ENCODE measurements around the gene MYO7B. TPM values are rescaled to one million over a fixed set of nuclear protein-coding genes. Genes with fewer than 3 reads are reported as not detected.
"Not testable (repeated sequence)": the region's sequence is repeated elsewhere in the genome, so short reads cannot be mapped to it uniquely, and the experiment has no call there.

The MYO7B gene
- total RNA-seq, 1 donor from 2014 or later, result 3.0 TPM

- CTCF ChIA-PET, result no interaction called here
Observed at GRCh38 chr2:127542231-127542630, 6.7 kb downstream of the MYO7B start.

DNA sequence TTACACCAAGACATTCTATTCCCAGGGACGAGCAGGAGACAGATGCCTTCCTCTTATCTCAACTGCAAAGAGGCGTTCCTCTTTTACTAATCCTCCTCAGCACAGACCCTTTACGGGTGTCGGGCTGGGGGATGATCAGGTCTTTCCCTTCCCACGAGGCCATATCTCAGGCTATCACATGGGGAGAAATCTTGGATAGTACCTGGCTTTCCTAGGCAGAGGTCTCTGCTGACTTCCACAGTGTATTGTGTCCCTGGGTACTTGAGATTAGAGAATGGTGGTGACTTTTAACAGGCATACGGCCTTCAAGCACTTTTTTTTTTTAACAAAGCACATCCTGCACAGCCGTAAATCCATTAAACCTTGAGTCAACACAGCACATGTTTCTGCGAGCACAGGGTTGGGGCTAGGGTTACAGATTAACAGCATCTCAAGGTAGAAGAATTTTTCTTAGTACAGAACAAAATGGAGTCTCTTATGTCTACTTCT lies 7.6 kb downstream of the MYO7B start:
- H3K9me3 Mint-ChIP-seq; H3K4me3 Mint-ChIP-seq; intact Hi-C loops (cut with micrococcal nuclease); POLR2A ChIA-PET; ATAC-seq (ENCODE audit: low read depth); H3K27ac Mint-ChIP-seq; CTCF ChIA-PET; H3K36me3 Mint-ChIP-seq (ENCODE audit: low read depth); DNase-seq; H3K4me1 Mint-ChIP-seq: not testable (repeated sequence)
- H3K27me3 Mint-ChIP-seq, result peaks cover 10% of the 10 kb centered on the region

More at GRCh38 chr2:127542231-127542630, 6.7 kb downstream of the MYO7B start:
- ATAC-seq (ENCODE audit: low read depth) (no peak), DNase-seq (no peak)
- POLR2A ChIA-PET, result interaction anchor here (0.7 kb wide), 1 partner anchor 77 kb away, joined by 3 read pairs; no protein-coding TSS in a partner anchor
- H3K27me3 Mint-ChIP-seq, result peaks cover 6% of the 10 kb centered on the region
- H3K4me3 Mint-ChIP-seq, result no peak overlapping the region
- no peak overlapping the region for H3K27ac Mint-ChIP-seq
- H3K36me3 Mint-ChIP-seq (ENCODE audit: low read depth), result no peaks in the 10 kb centered on the region
- intact Hi-C loops (cut with micrococcal nuclease), result no loop called here
- TF ChIP-seq CTCF (IDR thresholded peaks at IDR 0.05), result no peak
- no peaks in the 10 kb centered on the region for H3K9me3 Mint-ChIP-seq
- no peaks in the 10 kb centered on the region for H3K4me1 Mint-ChIP-seq

- ChIA-PET POLR2A (no interaction called here), CTCF (no interaction called here)
- Mint-ChIP-seq H3K4me3 (no peak overlapping the region), H3K27me3 (peaks cover 18% of the 10 kb centered on the region), H3K27ac (no peak overlapping the region), H3K36me3 (ENCODE audit: low read depth) (no peaks in the 10 kb centered on the region), H3K9me3 (no peaks in the 10 kb centered on the region), H3K4me1 (no peaks in the 10 kb centered on the region)
- no peak for TF ChIP-seq CTCF (IDR thresholded peaks at IDR 0.05)
- no peak for ATAC-seq (ENCODE audit: low read depth)
- DNase-seq, result no peak
- intact Hi-C loops (cut with micrococcal nuclease), result no loop called here
Observed at GRCh38 chr2:127545189-127545588, 9.7 kb downstream of the MYO7B start.

DNA sequence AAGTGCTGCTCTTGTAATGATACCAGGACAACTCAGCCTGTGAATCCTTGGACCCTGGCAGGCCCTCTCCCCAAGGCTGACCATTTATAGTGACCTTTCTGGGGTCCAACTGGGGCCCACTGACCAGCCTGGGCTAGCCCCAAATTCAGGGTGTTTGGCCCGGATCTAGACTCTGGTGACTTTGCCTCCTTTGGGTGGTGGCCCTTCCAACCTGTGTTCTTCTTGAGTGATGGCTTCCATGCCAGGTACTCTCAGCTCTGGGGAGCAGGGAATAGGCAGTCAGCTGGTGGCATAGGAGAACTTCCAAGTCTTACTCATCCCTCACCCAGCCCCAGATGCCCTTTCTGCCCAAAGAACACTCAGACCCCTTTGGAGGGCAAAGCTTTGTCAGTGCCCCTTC lies 10.3 kb downstream of the MYO7B start:
- POLR2A ChIA-PET, result no interaction called here
- H3K36me3 Mint-ChIP-seq (ENCODE audit: low read depth), result no peaks in the 10 kb centered on the region
- H3K27ac Mint-ChIP-seq, result no peak overlapping the region

DNA sequence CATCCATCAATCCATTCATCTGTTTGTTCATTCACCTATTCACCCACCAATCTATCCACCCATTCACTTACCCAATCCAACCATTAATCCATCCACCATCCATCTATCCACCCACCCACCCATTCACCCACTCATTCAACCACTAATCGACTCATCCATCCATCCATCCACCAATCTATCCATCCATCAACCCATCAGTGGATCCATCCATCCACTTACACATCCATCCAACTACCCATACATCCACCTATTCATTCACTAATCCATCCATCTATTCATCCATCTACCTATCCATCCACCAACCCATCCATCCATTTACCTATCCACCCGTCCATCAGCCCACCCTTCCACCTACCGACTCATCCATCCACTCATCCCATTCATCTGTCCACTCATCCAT lies 11.3 kb downstream of the MYO7B start:
- intact Hi-C loops (cut with micrococcal nuclease), result no loop called here
- ATAC-seq (ENCODE audit: low read depth), result no peak
- Mint-ChIP-seq H3K4me1 (no peaks in the 10 kb centered on the region), H3K27ac (no peak overlapping the region), H3K36me3 (ENCODE audit: low read depth) (no peaks in the 10 kb centered on the region), H3K27me3 (peaks cover 23% of the 10 kb centered on the region), H3K4me3 (no peak overlapping the region), H3K9me3 (no peaks in the 10 kb centered on the region)
- ChIA-PET CTCF (no interaction called here), POLR2A (no interaction called here)
- no peak for DNase-seq
- TF ChIP-seq CTCF (IDR thresholded peaks at IDR 0.05), result no peak

More for the DNA sequence above, 10.3 kb downstream of the MYO7B start:
- intact Hi-C loops (cut with micrococcal nuclease), result no loop called here
- CTCF ChIA-PET, result no interaction called here
- DNase-seq (no peak), ATAC-seq (ENCODE audit: low read depth) (no peak)
- H3K27me3 Mint-ChIP-seq, result peaks cover 21% of the 10 kb centered on the region
- H3K9me3 Mint-ChIP-seq, result no peaks in the 10 kb centered on the region
- no peak for TF ChIP-seq CTCF (IDR thresholded peaks at IDR 0.05)
- H3K4me3 Mint-ChIP-seq, result no peak overlapping the region
- no peaks in the 10 kb centered on the region for H3K4me1 Mint-ChIP-seq

Data from activated B cell treated with CpG ODN at 0.5 μM for 24 hours (primary cell).